ENCODE results near the gene SELENOP.

The SELENOP gene

DNA sequence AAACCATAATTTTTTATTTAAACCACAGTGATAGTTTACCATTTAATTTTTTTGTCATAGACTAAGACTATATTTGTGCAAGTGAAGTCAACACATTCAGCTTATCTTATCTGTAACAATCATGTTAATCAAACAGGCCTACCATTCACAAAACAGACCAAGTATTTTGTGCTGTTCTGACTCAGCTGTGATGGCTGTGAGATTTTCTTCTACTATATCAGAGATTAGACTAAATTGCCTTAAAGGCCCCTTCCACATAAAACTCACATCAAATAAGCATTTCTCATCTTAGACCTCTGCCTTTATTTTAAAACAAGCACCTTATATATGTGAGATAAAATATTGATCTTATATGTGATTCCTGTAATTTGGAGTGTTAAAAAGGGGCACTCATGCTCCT lies 41.7 kb downstream of the SELENOP start:
- Histone ChIP-seq H3K36me3 (no peaks in the 10 kb centered on the region), H3K4me1 (no peaks in the 10 kb centered on the region), H3K27ac (no peak overlapping the region), H3K9me3 (no peaks in the 10 kb centered on the region), H3K4me3 (no peak overlapping the region), H3K27me3 (no peaks in the 10 kb centered on the region)
- no peak for DNase-seq
- intact Hi-C loops (cut with DNase I; ENCODE audit: low total_unique reads): no loop called here
- TF ChIP-seq, protein P1, sequence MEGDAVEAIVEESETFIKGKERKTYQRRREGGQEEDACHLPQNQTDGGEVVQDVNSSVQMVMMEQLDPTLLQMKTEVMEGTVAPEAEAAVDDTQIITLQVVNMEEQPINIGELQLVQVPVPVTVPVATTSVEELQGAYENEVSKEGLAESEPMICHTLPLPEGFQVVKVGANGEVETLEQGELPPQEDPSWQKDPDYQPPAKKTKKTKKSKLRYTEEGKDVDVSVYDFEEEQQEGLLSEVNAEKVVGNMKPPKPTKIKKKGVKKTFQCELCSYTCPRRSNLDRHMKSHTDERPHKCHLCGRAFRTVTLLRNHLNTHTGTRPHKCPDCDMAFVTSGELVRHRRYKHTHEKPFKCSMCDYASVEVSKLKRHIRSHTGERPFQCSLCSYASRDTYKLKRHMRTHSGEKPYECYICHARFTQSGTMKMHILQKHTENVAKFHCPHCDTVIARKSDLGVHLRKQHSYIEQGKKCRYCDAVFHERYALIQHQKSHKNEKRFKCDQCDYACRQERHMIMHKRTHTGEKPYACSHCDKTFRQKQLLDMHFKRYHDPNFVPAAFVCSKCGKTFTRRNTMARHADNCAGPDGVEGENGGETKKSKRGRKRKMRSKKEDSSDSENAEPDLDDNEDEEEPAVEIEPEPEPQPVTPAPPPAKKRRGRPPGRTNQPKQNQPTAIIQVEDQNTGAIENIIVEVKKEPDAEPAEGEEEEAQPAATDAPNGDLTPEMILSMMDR (IDR thresholded peaks at IDR 0.05): no peak

DNA sequence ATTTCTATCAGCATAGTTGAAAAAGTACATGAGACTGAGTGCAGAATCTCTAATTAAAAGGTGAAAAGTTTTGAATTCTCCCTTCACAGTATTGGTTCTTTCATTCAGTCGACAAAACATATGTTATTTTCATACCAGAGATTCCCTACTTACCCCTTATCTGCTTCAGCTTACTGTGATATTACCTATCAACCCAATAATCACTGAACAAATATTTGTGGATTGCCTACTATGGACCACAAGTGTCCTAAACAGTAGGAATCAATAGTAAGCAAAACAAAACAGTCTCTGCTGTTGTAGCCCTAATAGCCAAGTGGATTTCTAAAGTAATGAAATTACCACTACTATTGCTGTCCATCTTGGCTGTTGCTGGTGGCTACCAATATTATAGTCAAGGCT lies 43.6 kb downstream of the SELENOP start:
- Histone ChIP-seq H3K36me3 (no peaks in the 10 kb centered on the region), H3K27me3 (no peaks in the 10 kb centered on the region), H3K9me3 (no peaks in the 10 kb centered on the region), H3K27ac (no peak overlapping the region), H3K4me3 (no peak overlapping the region), H3K4me1 (no peaks in the 10 kb centered on the region)
- TF ChIP-seq, protein P1 (IDR thresholded peaks at IDR 0.05): no peak
- intact Hi-C loops (cut with DNase I; ENCODE audit: low total_unique reads): loop anchor here (10.0 kb wide), 1 partner anchor 183 kb away; no protein-coding TSS in a partner anchor
- no peak for DNase-seq

DNA sequence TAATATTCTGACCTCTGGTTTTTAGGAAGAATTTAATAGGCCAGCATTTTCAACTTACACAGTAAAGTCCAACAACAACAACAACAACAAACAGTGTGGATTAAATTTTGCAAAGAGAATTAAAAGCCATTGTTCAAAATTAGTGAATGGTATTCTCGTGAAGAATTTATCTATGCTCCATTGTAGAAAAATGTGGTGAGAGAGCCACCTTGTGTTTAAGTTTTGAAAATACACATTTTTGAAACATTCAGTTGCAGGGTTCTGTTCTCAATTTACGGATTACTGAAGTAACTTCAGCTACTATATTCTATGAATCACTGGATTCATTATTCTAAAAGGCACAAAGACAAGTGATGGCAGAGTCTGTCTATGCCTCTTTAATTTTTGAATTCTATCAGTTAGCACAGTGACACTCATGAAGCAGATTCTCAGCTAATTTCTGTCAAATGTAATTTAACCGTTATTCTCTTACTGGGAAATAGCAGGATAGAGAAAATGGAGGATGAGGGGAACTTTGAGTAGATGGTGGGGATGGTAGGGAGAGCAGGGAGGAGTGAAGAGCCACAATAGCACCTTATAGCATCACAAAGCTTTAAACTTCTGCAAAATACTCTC lies 44.1 kb downstream of the SELENOP start:
- no peaks in the 10 kb centered on the region for H3K36me3 ChIP-seq
- no peaks in the 10 kb centered on the region for H3K27me3 ChIP-seq
- intact Hi-C loops (cut with DNase I; ENCODE audit: low total_unique reads): loop anchor here (10.0 kb wide), 1 partner anchor 183 kb away; no protein-coding TSS in a partner anchor
- no peaks in the 10 kb centered on the region for H3K9me3 ChIP-seq
- TF ChIP-seq, protein P1 (IDR thresholded peaks at IDR 0.05): peak; percentile 49 to 63
- H3K4me3 ChIP-seq: no peak overlapping the region
- H3K4me1 ChIP-seq: no peaks in the 10 kb centered on the region
- no peak for DNase-seq
- no peak overlapping the region for H3K27ac ChIP-seq

DNA sequence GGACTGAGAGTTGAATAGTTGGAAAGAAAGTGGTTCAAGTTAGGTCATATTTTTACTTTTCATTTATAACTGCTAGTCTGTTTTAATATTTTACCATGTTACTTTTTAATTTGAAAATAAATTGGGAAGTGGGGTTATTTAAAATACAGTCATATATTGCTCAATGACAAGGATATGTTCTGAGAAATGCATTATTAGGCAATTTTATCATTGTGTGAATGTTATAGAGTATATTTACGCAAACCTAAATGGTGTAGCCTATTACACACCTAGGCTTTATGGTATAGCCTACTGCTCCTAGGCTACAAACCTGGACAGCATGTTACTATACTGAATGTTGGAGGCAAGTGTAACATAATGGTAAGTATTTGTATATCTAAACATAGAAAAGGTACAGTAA lies 49.9 kb downstream of the SELENOP start:
- no peaks in the 10 kb centered on the region for H3K9me3 ChIP-seq
- H3K27ac ChIP-seq: no peak overlapping the region
- peaks cover 0 to 4% (median 2%) of the 10 kb centered on the region in 4 donors for H3K4me1 ChIP-seq
- TF ChIP-seq, protein P1 (IDR thresholded peaks at IDR 0.05): no peak
- no peak overlapping the region for H3K4me3 ChIP-seq
- no peak for DNase-seq
- intact Hi-C loops (cut with DNase I; ENCODE audit: low total_unique reads): loop anchor here (10.0 kb wide), 1 partner anchor 177 kb away; no protein-coding TSS in a partner anchor
- no peaks in the 10 kb centered on the region for H3K36me3 ChIP-seq
- no peaks in the 10 kb centered on the region for H3K27me3 ChIP-seq

DNA sequence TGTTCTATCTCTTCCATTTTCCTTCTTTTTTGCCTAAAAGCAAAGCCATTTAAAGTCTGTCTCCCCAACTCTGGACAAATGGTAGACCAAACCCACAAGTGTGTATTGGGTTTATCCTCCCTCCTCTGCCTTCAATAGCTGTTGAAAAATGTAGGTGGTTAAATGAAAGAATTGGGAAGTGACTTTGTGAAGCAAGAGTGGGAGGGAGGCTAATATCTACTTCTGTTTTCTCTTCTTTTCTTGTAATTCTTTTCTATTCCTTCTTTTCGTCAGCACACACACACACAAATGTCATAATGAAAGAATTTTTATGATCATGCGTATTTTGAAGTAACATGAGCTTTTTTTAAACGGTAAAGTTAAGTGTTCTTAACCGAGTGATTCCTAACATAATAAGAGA lies 51.3 kb downstream of the SELENOP start:
- no peak overlapping the region for H3K27ac ChIP-seq
- no peak for DNase-seq
- H3K36me3 ChIP-seq: no peaks in the 10 kb centered on the region
- no peaks in the 10 kb centered on the region for H3K27me3 ChIP-seq
- H3K4me3 ChIP-seq: no peak overlapping the region
- intact Hi-C loops (cut with DNase I; ENCODE audit: low total_unique reads): loop anchor here (10.0 kb wide), 1 partner anchor 176 kb away; no protein-coding TSS in a partner anchor
- TF ChIP-seq, protein P1 (IDR thresholded peaks at IDR 0.05): no peak
- H3K4me1 ChIP-seq: peaks cover 0 to 4% (median 2%) of the 10 kb centered on the region in 4 donors
- no peaks in the 10 kb centered on the region for H3K9me3 ChIP-seq
